K562 (cell line): ENCODE results near the gene TXNIP. TPM values are rescaled to one million over a fixed set of nuclear protein-coding genes. Genes with fewer than 3 reads are reported as not detected.

Source experiments
- ATAC-seq: fragments of 200-7000 bp; cut with Tn5 transposase; 3 replicates; pipeline ENCODE4 v1.9.1; 2020; ENCODE audit warnings: moderate library complexity
- BruUV-seq: library from RNA; stranded (reverse); fragments of 400-500 nt; replicated peaks from 2 replicates; lab custom pipeline; 2021; lab: Mats Ljungman, UMichigan
- CTCF ChIA-PET: fragments of 300-600 bp; formaldehyde crosslinking; extraction: SDS; loops from one replicate; lab custom pipeline; 2021; ENCODE audit warnings: low intra/inter-chr PET ratio; lab: Yijun Ruan, JAX
- POLR2A ChIA-PET: fragments of 300-600, 350-650 bp; sonication (Branson Sonifier 250); formaldehyde crosslinking; extraction: SDS; loops from one replicate; lab custom pipeline; 2021; ENCODE audit warnings: antibody characterized with exemption, inconsistent platforms; lab: Yijun Ruan, JAX
- DNase-seq, 4 experiments: peaks; one replicate each; pipeline versions ENCODE4 v3.0.0 to v3.0.0-alpha.2; 2011 to 2018; ENCODE audit warnings: low spot score in 3 of 4, mixed read lengths in 3 of 4; ENCODE audit errors: extremely low read depth in 1 of 4
- FAIRE-seq: peaks from 2 replicates; lab custom pipeline; 2011; peaks lifted over from hg19 to GRCh38; lab: Jason Lieb, UNC
- H2AFZ ChIP-seq: 2 replicates; pipeline ENCODE4 v1.6.0; 2011; ENCODE audit warnings: low read depth, low read length, control low read depth, inconsistent platforms
- H3K27ac ChIP-seq: fragments of 200-600 bp; 3 replicates; pipeline ENCODE4 v1.8.0; 2011; ENCODE audit warnings: low read depth, mild to moderate bottlenecking, control low read depth, inconsistent platforms, low read length, moderate library complexity, mixed read lengths; ENCODE audit errors: extremely low read depth
- H3K27me3 ChIP-seq, 2 experiments: fragments of 300-600 bp in 1 of 2; 2 replicates in 1 of 2; 3 replicates in 1 of 2; pipeline versions ENCODE4 v1.6.0 to v1.8.0; 2011; ENCODE audit warnings: inconsistent platforms in 2 of 2, low read length in 2 of 2, mild to moderate bottlenecking in 1 of 2, mixed read lengths in 1 of 2, moderate library complexity in 1 of 2; ENCODE audit not compliant: control insufficient read depth in 2 of 2, insufficient read depth in 2 of 2
- H3K36me3 ChIP-seq: fragments of 300-600 bp; 3 replicates; pipeline ENCODE4 v1.8.0; 2011; ENCODE audit warnings: mild to moderate bottlenecking, low read length, inconsistent platforms; ENCODE audit not compliant: control insufficient read depth, insufficient read depth
- H3K4me1 ChIP-seq, 2 experiments: fragments of 200-600 bp in 1 of 2; replicated peaks in 1 of 2; 2 replicates in 1 of 2; 3 replicates in 1 of 2; pipeline versions ENCODE4 v1.5.1 to v1.8.0; 2011; ENCODE audit warnings: inconsistent platforms in 2 of 2, low read length in 2 of 2, mild to moderate bottlenecking in 1 of 2, mixed read lengths in 1 of 2, moderate library complexity in 1 of 2; ENCODE audit not compliant: control insufficient read depth in 2 of 2, insufficient read depth in 2 of 2
- H3K4me2 ChIP-seq: 2 replicates; pipeline ENCODE4 v1.6.1; 2011; ENCODE audit warnings: low read length, control low read depth, inconsistent platforms, mixed read lengths; ENCODE audit not compliant: insufficient read depth
- H3K4me3 ChIP-seq: fragments of 200-600 bp; sonication (generic), shearing (Covaris generic); 2 replicates; pipeline ENCODE4 v1.5.1; 2016; ENCODE audit warnings: control low read depth, inconsistent platforms
- H3K79me2 ChIP-seq: fragments of 200-600 bp; 3 replicates; pipeline ENCODE4 v1.8.0; 2011; ENCODE audit warnings: low read length, inconsistent platforms; ENCODE audit not compliant: control insufficient read depth, insufficient read depth
- H3K9ac ChIP-seq, 2 experiments: 2 replicates each; pipeline versions ENCODE4 v1.6.0 to v1.6.1; 2011; ENCODE audit warnings: low read depth in 2 of 2, low read length in 2 of 2, control low read depth in 1 of 2, inconsistent platforms in 1 of 2, mild to moderate bottlenecking in 1 of 2, mixed read lengths in 1 of 2; ENCODE audit not compliant: insufficient read depth in 1 of 2
- H3K9me1 ChIP-seq: one replicate; pipeline ENCODE4 v1.6.0; 2011; ENCODE audit warnings: inconsistent platforms, mild to moderate bottlenecking, low read length, moderate library complexity; ENCODE audit not compliant: control insufficient read depth, insufficient read depth
- H3K9me3 ChIP-seq: replicated peaks from 2 replicates; pipeline ENCODE4 v1.5.1; 2011; ENCODE audit warnings: low read depth, low read length, inconsistent platforms; ENCODE audit not compliant: control insufficient read depth, insufficient read depth
- H4K20me1 ChIP-seq: replicated peaks from 2 replicates; pipeline ENCODE4 v1.6.1; 2011; ENCODE audit warnings: low read length, inconsistent platforms, mixed read lengths; ENCODE audit not compliant: control insufficient read depth, insufficient read depth
- ATF7 ChIP-seq: fragments of 450-650 bp; IDR thresholded peaks from 2 replicates; pipeline ENCODE4 v1.7.1; 2014; ENCODE audit warnings: mild to moderate bottlenecking, moderate library complexity
- C11orf30 ChIP-seq: fragments of 450-650 bp; IDR thresholded peaks from 2 replicates; pipeline ENCODE4 v1.6.1; 2016; ENCODE audit warnings: low read depth, mild to moderate bottlenecking
- CHD2 ChIP-seq: IDR thresholded peaks from 2 replicates; pipeline ENCODE4 v1.6.1; 2011; ENCODE audit warnings: low read depth, low read length
- HOXB6 ChIP-seq: fragments of 250-450 bp; sonication (Bioruptor Pico); IDR thresholded peaks from 2 replicates; pipeline ENCODE4 v1.5.1; 2022; ENCODE audit warnings: mild to moderate bottlenecking, borderline replicate concordance
- LARP7 ChIP-seq: fragments of 450-650 bp; IDR thresholded peaks from 2 replicates; pipeline ENCODE4 v1.6.1; 2016
- POLR2AphosphoS5 ChIP-seq: IDR thresholded peaks from 2 replicates; pipeline ENCODE4 v1.6.1; 2011; ENCODE audit warnings: mild to moderate bottlenecking, low read depth, low read length, moderate library complexity; ENCODE audit not compliant: control insufficient read depth, insufficient read depth
- RBM34 ChIP-seq: fragments of 200-400 bp; formaldehyde crosslinking; IDR thresholded peaks from 2 replicates; pipeline ENCODE4 v1.6.1; 2018; ENCODE audit warnings: low read length, borderline replicate concordance; ENCODE audit not compliant: insufficient read depth
- SMAD1 ChIP-seq: fragments of 150-350 bp; IDR thresholded peaks from 2 replicates; pipeline ENCODE4 v1.6.1; 2014; ENCODE audit warnings: low read length, low read depth; ENCODE audit not compliant: partially characterized antibody
- SRSF1 ChIP-seq: fragments of 200-400 bp; formaldehyde crosslinking; IDR thresholded peaks from 2 replicates; pipeline ENCODE4 v1.6.1; 2017; ENCODE audit warnings: mild to moderate bottlenecking, low read depth, low read length, moderate library complexity
- SUPT5H ChIP-seq: fragments of 450-650 bp; IDR thresholded peaks from 2 replicates; pipeline ENCODE4 v1.6.1; 2016
- YY1 ChIP-seq, 3 experiments: IDR thresholded peaks; 2 replicates each; pipeline ENCODE4 v1.6.1; 2011; ENCODE audit warnings: low read length in 2 of 3, mild to moderate bottlenecking in 2 of 3, moderate library complexity in 2 of 3, borderline replicate concordance in 1 of 3, control low read depth in 1 of 3, low read depth in 1 of 3; ENCODE audit not compliant: insufficient read depth in 3 of 3, insufficient replicate concordance in 2 of 3, control insufficient read depth in 1 of 3, insufficient read length in 1 of 3; ENCODE audit errors: extremely low read depth in 1 of 3
- ZNF347 ChIP-seq: fragments of 450-650 bp; formaldehyde crosslinking; IDR thresholded peaks from 2 replicates; pipeline ENCODE4 v1.4.0; 2020; ENCODE audit warnings: low read depth, mild to moderate bottlenecking, moderate library complexity
- WGBS: fragments of 100-300 bp; shearing (Covaris generic); methylation state at CpG from one replicate; pipeline ENCODE4 v1.1.6; 2016; ENCODE audit warnings: low coverage, mixed read lengths; ENCODE audit not compliant: insufficient coverage; ENCODE audit errors: missing lambda C conversion rate; 5-methylcytosine and 5-hydroxymethylcytosine counted together
- in situ Hi-C: fragments of 300-500 bp; cut with MboI; formaldehyde crosslinking; loops from 4 replicates; pipeline ENCODE4 v1.15.0; 2018; ENCODE audit warnings: inconsistent platforms, mixed read lengths
- intact Hi-C: fragments of 100-400 bp; cut with micrococcal nuclease; formaldehyde crosslinking; loops from 2 replicates; pipeline ENCODE4 v1.14.2; 2022
- polyA plus RNA-seq, 8 experiments: library from polyadenylated mRNA; depleted of rRNA in 4 of 8; stranded (reverse) in 5 of 8; unstranded in 3 of 8; fragments of >200 nt; fragmentation: Nextera tagmentation in 2 of 8; fragmentation: Illumina TruSeq in 1 of 8; extraction: Ambion mirVana in 2 of 8; extraction: Trizol in 1 of 8; gene quantifications; 2 replicates each; pipeline versions ENCODE4 v1.2.1 to v1.2.3, GENCODE V29; 2011 to 2014; ENCODE audit warnings: inconsistent platforms in 1 of 8, missing spikeins in 1 of 8
- total RNA-seq, 7 experiments: library from RNA; depleted of rRNA in 6 of 7; stranded (reverse); fragments of >200 nt in 6 of 7; fragmentation: Illumina TruSeq in 2 of 7; extraction: Trizol in 2 of 7; gene quantifications; 2 replicates each; pipeline versions ENCODE4 v1.2.1 to v1.2.3, GENCODE V29; 2011 to 2021; ENCODE audit warnings: low replicate concordance in 1 of 7
- TF ChIP-seq, protein P1 (sequence below): fragments of 200-800 bp; sonication (Bioruptor generic); IDR thresholded peaks from 2 replicates; pipeline ENCODE4 v1.6.1; 2017; ENCODE audit warnings: missing genetic modification characterization, missing compliant biosample characterization
- TF ChIP-seq, protein P2 (sequence below): fragments of 450-650 bp; IDR thresholded peaks from 2 replicates; pipeline ENCODE4 v1.6.1; 2016

The TXNIP gene
- total and polyA plus RNA-seq, 9 of the 15 experiments (the other 6 are each of a cell fraction or from before 2014, with no cell fraction given) = 120 to 499 (median 257) TPM

DNA sequence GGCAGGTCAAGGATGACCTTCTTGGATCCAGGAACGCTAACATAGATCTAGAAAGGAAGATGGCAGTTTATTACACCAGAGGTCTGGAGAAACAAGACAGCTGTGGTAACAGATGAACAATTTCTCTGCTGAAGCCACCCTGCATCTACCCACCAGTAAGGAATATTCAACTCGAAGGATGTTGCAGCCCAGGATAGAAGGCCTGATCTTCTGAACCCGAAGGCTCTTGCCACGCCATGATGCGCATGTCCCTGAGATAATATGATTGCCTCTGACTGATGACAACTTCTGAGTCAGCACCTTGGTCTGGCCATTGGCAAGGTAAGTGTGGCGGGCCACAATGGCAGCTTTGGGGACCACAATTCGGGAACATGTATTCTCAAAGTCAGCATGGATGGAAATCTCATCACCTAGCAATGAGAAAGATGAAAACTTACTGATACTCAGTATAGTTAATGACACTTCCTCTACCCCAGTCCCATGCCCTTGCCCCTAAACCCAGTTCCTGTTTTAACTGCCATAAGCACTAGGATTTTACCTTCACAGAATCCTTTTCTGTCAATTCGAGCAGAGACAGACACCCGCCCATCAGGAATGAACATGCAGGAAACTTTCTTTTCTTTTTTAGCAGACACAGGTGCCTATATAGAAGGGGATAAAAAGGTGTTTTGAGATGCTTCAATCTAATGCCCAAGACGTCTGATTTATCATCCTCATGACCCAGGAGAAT, 1.8 kb downstream of the TXNIP start:
- BruUV-seq = no TSS peak
- Histone ChIP-seq H2AFZ (no peak overlapping the region), H3K9ac (peak overlapping the region; percentile 87 to 100), H3K9me1 (peaks cover 3% of the 10 kb centered on the region), H3K4me2 (peak overlapping the region; percentile 97), H3K4me3 (peak overlapping the region; percentile 85), H3K79me2 (peaks cover 71% of the 10 kb centered on the region), H3K9me3 (no peaks in the 10 kb centered on the region), H3K27ac (peak overlapping the region; percentile 99), H3K4me1 (peaks cover 14 to 30% of the 10 kb centered on the region in 2 experiments; a peak in 3 of 5 replicates), H4K20me1 (peaks cover 44% of the 10 kb centered on the region), H3K36me3 (peaks cover 44% of the 10 kb centered on the region), H3K27me3 (no peaks in the 10 kb centered on the region)
- ATAC-seq (peak; percentile 3), DNase-seq (peak in 2 of 4 experiments; percentile 33 to 67), FAIRE-seq (no peak)
- intact Hi-C loops = no loop called here
- in situ Hi-C loops = no loop called here
- POLR2A ChIA-PET = interaction anchor here (0.7 to 14.0 kb wide), 9 partner anchors 9 to 67 kb away, joined by 3 to 320 read pairs (median 5); partner anchors contain the start of genes ANKRD34A, LIX1L, POLR3GL and RBM8A
- 1% methylated on average over 10 of the region's 10 CpGs for WGBS
- CTCF ChIA-PET = no interaction called here
- TF ChIP-seq SMAD1 (peak; percentile 2), LARP7 (0 out of 2 replicates have a peak, but pooled peaks have one; percentile 21), SUPT5H (0 out of 2 replicates have a peak, but pooled peaks have one; percentile 41), SRSF1 (no peak), ATF7 (peak; percentile 23; the same call in 1 of the 2 replicates), YY1 (IDR thresholded peaks at IDR 0.05; ENCODE audit: borderline replicate concordance in 1 of 3, control insufficient read depth in 1 of 3, extremely low read depth in 1 of 3, insufficient read depth in 3 of 3, insufficient read length in 1 of 3, insufficient replicate concordance in 2 of 3, low read depth in 1 of 3, low read length in 2 of 3) (peak in 2 of 3 experiments; percentile 20 to 65), RBM34 (no peak), CHD2 (no peak), ZNF347 (CRISPR knock-in tag) (no peak), POLR2AphosphoS5 (peak; percentile 69), C11orf30 (peak; percentile 88), HOXB6 (peak; percentile 49; the same call in 1 of the 2 replicates)
- TF ChIP-seq, protein P1, sequence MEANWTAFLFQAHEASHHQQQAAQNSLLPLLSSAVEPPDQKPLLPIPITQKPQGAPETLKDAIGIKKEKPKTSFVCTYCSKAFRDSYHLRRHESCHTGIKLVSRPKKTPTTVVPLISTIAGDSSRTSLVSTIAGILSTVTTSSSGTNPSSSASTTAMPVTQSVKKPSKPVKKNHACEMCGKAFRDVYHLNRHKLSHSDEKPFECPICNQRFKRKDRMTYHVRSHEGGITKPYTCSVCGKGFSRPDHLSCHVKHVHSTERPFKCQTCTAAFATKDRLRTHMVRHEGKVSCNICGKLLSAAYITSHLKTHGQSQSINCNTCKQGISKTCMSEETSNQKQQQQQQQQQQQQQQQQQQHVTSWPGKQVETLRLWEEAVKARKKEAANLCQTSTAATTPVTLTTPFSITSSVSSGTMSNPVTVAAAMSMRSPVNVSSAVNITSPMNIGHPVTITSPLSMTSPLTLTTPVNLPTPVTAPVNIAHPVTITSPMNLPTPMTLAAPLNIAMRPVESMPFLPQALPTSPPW (CRISPR knock-in tag) = peak; percentile 19; the same call in 1 of the 2 replicates
- TF ChIP-seq, protein P2, sequence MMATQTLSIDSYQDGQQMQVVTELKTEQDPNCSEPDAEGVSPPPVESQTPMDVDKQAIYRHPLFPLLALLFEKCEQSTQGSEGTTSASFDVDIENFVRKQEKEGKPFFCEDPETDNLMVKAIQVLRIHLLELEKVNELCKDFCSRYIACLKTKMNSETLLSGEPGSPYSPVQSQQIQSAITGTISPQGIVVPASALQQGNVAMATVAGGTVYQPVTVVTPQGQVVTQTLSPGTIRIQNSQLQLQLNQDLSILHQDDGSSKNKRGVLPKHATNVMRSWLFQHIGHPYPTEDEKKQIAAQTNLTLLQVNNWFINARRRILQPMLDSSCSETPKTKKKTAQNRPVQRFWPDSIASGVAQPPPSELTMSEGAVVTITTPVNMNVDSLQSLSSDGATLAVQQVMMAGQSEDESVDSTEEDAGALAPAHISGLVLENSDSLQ = no peak
